Measurements from ENCODE around the gene PPCDC.

GRCh38 chr15:74989527-74989926 lies 33.9 kb upstream of the PPCDC start:
- no peak for TF ChIP-seq CTCF (IDR thresholded peaks at IDR 0.05)
- TF ChIP-seq POLR2A (IDR thresholded peaks at IDR 0.05; ENCODE audit: low read depth): no peak

Measured in esophagus muscularis mucosa (tissue), 3 donors.